Myocyte (in vitro differentiated cells): Measurements from ENCODE around the gene USP5. TPM values are rescaled to one million over a fixed set of nuclear protein-coding genes. Genes with fewer than 3 reads are reported as not detected.
"Not testable (repeated sequence)": the region's sequence is repeated elsewhere in the genome, so short reads cannot be mapped to it uniquely, and the experiment has no call there.

Experiments used
- DNase-seq: peaks from one replicate; pipeline ENCODE4 v3.0.0-alpha.2; 2012; ENCODE audit warnings: low read depth
- total RNA-seq: library from RNA; depleted of rRNA; stranded (reverse); fragments of >200 nt; gene quantifications from 2 replicates; pipeline ENCODE4 v1.2.3, GENCODE V29; 2014

USP5 gene
- total RNA-seq, 1 donor from 2014 or later, result 146 TPM

DNA sequence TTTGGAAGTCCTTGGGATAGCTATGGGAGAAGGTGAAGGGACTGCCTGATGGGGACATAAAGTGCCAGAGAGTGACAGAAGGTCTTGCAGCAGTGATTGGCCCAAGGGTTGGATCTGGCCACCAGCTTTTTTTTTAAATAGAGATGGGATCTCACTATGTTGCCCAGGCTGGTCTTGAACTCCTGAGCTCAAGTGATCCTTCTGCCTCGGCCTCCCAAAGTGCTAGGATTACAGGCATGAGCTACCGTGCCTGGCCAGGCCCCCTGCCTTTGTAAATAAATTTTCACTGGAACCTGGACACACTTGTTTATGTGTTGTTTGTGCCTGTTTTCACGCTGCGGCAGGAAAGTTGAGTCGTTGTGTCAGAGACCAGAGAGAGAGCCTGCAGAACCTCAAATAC lies 13.4 kb downstream of the USP5 start:
- not testable (repeated sequence) for DNase-seq

DNA sequence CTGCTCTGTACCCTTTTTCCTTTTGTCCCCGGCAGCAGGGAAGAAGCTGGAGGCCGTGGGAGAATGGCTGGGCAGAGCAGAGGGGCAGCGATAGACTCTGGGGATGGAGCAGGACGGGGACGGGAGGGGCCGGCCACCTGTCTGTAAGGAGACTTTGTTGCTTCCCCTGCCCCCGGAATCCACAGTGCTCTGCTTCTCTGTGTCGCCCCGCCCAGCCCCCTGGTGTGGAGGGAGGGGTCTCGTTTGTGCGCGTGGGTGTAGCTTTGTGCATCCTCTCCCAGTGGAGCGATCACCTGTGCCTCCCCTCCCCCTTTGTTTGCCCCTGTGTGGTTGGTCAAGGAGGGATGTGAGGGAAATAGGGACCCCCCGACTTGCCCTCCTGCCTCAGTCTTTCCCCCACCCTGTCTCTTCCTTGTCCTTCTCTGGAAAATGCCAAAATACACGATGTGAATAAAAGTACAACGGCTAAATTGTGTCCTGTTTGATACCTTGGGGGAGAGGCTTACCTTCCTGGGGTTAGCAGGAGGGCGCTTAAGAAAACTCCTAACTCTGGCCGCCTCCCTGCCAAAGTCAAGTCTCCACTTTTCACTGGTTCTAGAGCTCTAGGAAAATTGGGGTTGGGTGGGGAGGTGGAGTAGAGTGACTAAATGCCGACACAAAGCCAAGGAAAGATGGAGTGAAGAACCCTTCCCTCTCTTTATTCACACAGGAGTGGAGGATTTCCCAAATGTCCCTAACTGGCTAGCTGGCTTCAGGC lies 14.4 kb downstream of the USP5 start:
- no peak for DNase-seq

DNA sequence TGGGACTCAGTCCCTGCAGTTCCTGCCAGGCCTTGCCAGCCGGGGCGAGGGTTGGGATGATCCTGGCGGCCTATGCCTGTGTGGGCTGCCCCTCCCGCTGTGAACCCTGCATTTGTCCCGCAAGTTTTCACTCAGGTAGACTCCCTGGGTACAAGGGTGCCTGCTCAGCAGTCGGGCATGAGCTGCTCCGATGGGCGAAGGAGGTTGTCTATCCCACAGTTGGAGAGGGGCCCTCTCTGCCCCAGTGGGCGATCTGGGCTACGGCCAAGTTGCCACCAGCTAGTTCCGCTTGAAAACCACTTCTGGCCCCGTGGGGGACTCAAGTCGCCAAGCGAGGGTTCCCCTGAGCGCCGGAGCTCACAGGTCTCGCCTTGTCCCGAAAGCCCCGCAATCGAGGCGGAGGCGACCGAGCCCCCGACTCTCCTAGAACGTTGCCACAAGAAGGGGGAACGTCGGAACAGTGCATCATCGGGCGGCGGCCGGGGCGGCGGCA lies 15.0 kb downstream of the USP5 start:
- DNase-seq, result no peak

DNA sequence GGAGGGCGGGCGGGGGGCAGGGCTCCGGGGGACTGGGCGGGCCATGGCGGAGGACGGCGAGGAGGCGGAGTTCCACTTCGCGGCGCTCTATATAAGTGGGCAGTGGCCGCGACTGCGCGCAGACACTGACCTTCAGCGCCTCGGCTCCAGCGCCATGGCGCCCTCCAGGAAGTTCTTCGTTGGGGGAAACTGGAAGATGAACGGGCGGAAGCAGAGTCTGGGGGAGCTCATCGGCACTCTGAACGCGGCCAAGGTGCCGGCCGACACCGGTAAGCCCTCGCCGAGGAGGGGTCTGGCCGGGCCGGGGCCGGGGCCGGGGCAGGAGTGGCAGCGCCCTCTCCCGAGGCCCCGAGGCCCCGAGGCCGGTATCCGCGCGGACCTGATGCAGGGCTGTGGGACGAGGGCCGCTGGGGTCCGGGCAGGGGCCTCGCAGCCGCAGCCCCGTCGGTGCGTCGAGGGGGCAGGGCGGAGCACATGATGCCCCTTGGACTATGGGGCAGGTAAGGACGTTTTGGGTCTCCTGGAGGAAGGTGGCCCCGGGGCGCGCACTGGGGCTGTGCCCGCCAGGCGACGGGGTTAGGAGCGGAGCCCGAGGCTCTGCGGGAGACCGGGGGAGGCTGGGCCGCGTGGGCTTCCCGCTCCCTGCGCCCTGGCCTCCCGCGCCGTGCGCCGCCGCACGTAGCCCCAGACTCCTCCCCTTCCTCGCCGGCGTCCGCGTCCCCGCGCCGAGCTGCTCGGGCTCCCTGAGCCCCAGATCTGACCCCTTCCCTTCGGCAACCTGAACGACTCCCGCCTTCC lies 15.7 kb downstream of the USP5 start, which contains the start of gene TPI1:
TPI1 (plus strand) TSS at position 119 of the 798 bp plus-strand sequence; CDS start at position 155, 36 bp downstream.
- peak; percentile 77 for DNase-seq

DNA sequence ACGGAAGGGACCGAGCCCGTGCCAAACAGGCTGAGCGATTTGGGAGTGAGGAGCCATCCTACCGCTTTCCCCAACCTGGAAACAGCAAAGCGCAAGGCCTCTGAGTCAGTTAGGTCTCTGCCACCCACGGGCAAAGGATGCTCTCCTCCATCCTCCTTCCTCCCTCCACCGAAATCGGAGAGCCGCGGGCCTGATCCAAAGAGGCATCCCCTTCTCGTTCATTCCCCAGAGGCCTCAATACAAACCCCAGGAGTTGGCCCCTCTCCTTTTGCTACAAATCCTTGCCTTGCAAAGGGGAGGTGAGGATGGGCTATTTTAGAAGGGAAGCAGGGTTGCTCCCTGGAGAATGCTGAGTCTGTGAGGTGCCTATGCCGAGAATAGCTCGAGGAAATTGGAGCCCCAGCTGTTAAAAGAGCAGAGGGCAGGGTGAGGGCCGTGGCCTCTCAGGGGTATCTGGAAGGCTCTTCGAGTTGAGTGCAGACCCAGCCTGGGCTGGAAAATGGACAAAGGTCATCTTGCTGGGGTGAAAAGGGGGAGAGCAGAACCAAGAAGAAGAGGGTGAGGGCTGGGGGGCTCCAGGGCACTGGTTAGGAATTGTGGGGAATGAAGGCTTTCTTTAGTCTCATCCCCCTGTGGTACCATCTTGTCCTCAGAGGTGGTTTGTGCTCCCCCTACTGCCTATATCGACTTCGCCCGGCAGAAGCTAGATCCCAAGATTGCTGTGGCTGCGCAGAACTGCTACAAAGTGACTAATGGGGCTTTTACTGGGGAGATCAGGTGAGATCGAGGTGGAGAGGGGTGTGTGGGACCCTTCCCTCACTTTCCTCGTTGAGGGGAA lies 16.5 kb downstream of the USP5 start:
- DNase-seq, result peak; percentile 70

DNA sequence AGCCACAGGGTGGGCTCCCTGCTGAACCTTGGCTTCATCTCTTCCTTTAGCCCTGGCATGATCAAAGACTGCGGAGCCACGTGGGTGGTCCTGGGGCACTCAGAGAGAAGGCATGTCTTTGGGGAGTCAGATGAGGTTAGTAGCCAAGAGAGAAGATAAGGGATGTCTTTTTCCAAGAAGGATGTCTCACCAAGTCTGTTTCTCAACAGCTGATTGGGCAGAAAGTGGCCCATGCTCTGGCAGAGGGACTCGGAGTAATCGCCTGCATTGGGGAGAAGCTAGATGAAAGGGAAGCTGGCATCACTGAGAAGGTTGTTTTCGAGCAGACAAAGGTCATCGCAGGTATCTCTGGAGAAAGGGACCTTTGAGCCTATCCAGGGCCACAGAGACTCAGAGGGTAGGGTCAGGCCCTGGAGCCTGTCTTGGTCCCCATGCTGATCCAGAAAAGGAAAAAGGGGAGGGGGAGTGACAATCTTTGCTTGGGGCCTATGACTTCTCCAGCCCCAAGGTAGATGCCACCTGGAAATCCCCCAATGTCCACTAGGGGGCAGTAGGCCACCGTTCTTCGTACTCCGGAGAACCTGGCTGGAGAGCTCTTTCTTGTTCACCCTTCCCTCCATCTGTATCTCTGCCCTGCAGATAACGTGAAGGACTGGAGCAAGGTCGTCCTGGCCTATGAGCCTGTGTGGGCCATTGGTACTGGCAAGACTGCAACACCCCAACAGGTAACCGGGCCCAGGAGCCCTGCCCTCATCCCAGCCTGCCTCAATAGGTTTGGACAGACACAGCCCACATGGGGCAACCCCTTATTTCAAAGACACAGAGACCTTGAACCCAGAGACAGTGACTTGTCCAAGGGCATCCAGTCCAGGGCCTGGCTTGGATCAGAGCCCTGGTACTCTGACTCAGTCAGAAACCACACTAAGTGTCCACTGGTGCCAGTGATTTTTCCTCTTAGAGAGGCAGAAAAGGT lies 17.4 kb downstream of the USP5 start:
- DNase-seq, result peak; percentile 79

DNA sequence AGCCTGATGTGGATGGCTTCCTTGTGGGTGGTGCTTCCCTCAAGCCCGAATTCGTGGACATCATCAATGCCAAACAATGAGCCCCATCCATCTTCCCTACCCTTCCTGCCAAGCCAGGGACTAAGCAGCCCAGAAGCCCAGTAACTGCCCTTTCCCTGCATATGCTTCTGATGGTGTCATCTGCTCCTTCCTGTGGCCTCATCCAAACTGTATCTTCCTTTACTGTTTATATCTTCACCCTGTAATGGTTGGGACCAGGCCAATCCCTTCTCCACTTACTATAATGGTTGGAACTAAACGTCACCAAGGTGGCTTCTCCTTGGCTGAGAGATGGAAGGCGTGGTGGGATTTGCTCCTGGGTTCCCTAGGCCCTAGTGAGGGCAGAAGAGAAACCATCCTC lies 18.4 kb downstream of the USP5 start:
- DNase-seq, result not testable (repeated sequence)

DNA sequence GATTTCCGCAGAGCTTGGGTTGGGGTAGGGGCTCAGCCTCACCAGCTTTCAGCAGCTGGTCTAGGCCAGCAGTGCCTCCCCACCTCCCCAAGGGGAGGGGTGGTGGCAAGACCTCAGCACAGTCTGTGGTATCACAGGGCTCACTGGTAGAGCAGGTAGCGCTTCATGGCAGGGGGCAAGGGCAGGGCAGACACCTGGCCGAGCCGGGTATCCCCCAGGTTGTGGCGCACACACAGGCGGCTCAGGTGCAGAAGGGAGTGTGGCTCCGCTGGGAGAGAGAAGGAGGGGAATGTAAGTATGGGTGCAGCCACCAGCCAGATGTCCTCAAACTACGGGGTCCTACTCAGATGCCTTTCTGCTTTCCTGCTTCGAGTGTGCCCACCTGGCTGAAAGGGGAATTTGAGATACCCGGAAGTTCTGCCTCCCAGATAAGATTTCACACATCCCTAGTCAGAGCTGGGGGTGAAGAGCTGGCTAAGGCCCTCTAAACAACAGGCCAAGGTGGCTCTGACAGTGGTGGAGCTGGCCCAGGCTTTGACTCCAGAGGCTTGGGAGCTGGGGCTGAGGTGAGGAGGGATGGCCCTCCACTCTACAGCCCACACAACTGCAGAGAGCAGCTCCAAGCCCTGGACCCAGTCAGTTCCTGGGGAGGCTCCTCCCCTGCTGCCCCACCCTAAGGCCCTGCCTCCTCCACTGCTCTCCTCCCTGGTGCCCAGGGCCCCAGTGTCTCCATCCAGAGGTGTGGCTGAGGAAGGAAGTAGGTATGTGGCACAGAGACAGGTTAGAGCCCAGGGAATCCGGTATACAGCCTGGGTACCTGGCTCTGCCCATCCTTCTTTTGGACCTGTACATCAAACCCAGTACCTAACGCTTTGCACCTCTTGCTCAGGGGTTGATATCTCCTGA lies 19.4 kb downstream of the USP5 start:
- peak; percentile 34 for DNase-seq

DNA sequence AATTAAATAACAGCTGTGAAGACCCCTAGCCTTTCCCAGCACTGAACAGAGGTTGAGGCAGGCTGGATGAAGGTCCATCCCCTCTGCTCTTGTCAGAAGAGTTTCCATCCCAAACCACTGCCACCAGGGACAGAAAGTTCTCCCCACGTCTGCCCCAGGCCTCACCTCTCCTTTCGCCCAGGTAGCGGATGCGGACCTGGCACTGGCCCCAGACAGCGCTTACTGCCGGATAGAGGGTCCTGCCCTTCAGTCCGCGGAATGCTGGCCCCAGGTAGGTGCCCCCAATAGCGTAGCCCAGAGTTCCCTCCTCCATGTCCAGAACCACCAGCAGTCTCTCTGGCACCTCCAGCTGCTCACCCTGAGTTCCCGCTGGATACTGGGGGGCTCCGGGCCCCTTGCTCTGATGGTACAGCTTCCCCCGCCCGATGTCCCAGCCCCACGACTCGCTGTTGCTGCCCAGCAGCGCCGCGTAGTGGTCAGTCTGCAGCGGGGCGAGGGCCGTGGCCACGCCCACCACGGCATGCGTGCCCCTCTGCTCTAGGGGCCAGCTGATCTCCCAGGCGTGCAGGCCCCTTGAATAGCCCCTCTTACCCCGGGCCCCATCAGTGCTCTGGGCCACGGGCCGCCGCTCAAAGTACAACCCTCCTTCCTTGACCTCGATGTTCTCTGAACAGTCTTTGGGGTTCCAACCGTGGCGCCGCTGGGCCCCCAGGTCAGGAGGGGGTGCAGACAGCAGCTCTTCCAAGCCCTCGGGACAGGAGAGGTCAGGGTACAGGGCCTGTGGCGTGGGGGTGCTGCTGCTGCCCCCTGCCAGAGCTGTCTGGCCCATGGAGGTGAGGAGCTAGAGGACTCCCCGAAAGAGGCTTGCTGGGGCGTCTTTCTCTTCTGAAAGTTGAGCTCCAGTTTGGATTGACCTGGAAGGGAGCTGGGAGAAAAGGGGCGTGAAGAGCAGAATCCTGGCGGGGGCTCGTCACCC lies 20.4 kb downstream of the USP5 start:
- DNase-seq, result peak; percentile 80

DNA sequence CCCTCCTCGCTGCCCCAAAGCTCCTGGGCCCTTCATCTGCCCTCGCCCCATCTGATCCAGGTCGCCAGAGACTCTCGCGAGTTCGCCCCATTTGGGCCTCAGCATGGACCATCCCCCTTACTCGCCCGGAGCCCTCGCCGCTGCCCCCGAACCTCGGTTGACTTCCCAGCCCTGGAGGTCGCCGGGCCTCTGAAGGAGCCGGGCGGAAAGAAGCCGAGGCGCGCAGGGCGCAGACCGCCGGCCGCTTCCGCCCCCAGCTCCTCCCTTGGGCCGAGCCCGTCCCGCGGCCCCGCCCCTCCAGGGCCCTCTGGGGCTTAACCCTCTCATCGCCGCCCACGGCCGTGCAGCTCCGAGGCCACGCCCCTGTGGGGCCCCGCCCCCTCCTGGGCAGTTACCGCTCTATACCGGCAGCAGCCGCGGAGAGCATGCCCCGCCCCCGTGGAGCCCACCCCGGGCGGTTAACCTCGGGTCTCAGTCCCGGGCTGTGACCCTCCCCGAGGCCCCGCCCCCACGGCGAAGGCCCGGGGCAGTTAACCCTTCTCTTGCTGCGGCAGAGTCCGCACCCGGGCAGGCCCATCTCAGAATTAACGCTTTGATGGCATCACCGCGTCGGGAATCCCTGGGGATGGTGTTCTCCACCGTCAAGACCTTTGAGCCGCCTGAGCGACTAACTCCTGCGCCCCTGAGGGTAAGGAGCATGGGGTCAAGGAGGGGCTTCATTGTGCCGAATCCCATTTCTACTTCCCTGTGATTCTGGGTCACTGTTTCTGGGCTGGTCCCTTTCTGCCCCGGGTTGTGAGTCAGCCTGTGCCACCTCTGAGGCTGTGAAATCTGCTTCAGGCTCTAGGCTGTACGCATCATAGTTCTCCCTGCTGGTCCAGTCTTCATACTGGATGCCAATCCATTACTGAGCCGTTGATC lies 21.4 kb downstream of the USP5 start, which contains the start of gene SPSB2:
SPSB2 (minus strand) TSS at position 210 of the 921 bp plus-strand sequence. CDS start 402 bp downstream, outside the sequence.
- DNase-seq, result peak; percentile 96

DNA sequence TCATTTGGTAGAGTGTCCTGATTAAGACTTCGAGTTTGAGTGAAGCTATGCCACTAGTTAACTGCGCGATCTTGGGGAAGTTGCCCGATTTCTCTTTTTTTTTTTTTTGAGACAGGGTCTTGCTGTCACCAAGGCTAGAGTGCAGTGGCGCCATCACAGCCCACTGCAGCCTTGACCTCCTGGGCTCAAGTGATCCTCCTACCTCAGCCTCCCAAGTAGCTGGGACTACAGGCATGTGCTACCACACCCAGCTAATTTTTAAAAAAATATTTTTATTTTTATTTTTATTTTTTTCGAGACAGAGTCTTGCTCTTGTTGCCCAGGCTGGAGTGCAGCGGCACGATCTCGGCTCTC lies 22.0 kb downstream of the USP5 start:
- not testable (repeated sequence) for DNase-seq

DNA sequence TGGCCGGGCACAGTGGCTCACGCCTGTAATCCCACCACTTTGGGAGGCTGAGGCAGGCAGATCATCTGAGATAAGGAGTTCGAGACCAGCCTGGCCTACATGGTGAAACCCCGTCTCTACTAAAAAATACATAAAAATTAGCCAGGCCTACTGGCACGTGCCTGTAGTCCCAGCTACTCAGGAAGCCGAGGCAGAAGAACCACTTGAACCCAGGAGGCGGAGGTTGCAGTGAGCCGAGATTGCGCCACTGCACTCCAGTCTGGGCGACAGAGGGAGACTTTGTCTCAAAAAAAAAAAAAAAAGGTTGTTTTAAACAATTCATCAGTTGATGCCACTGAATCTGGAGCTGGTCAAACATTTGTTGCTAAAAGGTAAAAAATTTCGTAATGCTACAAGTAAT lies 27.9 kb downstream of the USP5 start:
- DNase-seq, result not testable (repeated sequence)

DNA sequence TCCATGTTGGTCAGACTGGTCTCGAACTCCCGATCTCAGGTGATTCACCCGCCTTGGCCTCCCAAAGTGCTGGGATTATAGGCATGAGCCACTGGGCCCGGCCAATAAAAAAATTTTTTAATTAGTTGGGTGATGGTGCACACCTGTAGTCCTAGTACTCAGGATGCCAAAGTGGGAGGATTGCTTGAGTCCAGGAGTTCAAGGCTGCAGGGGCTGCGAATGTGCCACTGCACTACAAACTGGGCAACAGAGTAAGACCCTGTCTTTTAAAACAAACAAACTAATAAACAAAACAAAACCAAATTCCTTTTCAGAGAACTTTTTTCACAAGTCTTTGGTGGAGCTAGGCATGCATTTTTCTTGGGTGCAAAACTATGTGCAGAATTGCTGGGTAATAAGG lies 31.3 kb downstream of the USP5 start:
- no peak for DNase-seq

DNA sequence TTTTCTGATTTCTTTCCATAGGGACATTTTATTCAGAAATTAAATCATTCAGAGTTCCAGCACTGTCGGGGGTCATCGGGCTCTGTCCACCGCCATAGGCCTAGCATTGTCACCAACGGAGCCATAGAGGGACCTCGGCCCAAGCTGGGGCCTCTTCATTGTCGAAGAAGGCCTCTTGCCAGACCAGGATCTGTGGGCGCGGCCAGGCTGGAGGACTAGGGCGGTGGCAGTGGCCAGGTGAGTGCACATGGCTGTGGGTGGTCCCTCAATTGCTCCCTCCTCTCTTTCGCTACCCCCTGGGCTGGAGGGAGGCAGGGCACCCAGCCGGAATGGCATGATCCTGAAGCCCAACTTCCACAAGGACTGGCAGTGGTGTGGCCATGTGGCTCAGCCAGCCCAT lies 31.7 kb downstream of the USP5 start:
- no peak for DNase-seq

DNA sequence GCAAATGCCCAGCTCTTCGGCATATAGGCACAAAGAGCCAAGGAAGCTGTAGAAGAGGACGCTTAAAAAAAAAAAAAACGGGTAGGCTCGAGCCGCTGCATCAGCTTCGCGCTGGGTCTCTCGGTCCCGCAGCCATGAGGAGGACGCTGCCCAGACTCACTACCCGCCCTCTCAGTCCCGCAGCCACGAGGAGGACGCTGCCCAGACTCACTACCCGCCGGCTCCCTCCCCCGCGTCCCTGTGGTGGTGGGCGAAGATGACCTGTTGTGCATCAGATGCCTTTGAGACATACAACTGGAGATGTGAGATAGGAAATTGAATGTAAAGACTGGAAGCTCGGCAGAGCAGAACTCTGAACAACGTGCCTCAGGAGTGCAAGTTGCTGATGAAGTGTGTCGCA lies 32.6 kb downstream of the USP5 start:
- DNase-seq, result no peak

DNA sequence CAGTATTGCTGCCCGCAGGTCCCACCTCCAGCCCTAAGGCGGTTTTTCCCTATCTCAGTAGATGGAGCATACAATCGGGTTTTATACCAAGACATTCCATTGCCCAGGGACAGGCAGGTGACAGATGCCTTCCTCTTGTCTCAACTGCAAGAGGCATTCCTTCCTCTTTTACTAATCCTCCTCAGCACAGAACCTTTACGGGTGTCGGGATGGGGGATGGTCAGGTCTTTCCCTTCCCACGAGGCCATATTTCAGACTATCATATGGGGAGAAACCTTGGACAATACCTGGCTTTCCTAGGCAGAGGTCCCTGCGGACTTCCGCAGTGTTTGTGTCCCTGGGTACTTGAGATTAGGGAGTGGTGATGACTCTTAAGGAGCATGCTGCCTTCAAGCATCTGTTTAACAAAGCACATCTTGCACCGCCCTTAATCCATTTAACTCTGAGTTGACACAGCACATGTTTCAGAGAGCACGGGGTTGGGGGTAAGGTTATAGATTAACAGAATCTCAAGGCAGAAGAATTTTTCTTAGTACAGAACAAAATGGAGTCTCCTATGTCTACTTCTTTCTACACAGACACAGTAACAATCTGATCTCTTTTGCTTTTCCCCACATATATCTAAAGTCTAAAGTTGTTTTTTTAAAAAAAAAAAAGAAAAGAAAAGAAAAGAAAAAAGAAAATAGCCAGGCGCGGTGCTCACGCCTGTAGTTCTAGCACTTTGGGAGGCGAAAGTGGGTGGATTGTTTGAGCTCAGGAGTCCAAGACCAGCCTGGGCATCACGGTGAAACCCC lies 34.5 kb downstream of the USP5 start:
- DNase-seq, result not testable (repeated sequence)
